ENCODE results near the gene CPLX1. TPM values are rescaled to one million over a fixed set of nuclear protein-coding genes. Genes with fewer than 3 reads are reported as not detected.

CPLX1 gene
- total RNA-seq, 2 experiments from 2014 or later = 0.39 to 0.53 TPM

DNA sequence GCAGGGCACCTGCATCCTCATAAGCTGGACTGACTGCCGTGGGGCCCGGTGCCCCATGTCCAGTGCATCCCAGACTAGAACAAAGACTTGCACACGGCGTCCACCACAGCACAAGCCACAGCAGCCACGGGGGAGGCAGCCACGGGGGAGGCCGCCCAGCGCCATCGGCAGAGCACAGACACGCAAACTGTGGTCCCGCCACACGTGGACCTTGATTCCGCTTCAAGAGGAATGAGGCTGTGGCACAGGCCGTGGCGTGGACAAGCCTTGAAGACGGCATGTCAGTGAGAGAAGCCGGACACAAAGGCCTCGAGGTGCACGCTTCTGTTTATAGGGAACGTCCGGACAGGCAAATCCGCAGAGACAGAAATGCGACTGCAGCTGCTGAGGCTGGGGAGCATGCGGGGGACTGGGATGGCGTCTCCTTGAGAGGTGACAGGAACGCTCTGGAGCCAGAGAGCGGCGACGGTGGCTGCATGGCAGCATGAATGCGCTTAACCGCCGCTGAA lies 10.1 kb upstream of the CPLX1 start:
- Mint-ChIP-seq H3K36me3 (ENCODE audit: low read depth) (peaks cover 19% of the 10 kb centered on the region), H3K4me1 (ENCODE audit: low read depth) (peaks cover 21% of the 10 kb centered on the region), H3K9me3 (ENCODE audit: insufficient read depth) (peaks cover 9% of the 10 kb centered on the region), H3K27ac (no peak overlapping the region), H3K4me3 (no peak overlapping the region), H3K27me3 (ENCODE audit: low read depth) (no peaks in the 10 kb centered on the region)
- no peak for ATAC-seq
- ChIA-PET POLR2A (no interaction called here), CTCF (no interaction called here)
- DNase-seq = no peak

DNA sequence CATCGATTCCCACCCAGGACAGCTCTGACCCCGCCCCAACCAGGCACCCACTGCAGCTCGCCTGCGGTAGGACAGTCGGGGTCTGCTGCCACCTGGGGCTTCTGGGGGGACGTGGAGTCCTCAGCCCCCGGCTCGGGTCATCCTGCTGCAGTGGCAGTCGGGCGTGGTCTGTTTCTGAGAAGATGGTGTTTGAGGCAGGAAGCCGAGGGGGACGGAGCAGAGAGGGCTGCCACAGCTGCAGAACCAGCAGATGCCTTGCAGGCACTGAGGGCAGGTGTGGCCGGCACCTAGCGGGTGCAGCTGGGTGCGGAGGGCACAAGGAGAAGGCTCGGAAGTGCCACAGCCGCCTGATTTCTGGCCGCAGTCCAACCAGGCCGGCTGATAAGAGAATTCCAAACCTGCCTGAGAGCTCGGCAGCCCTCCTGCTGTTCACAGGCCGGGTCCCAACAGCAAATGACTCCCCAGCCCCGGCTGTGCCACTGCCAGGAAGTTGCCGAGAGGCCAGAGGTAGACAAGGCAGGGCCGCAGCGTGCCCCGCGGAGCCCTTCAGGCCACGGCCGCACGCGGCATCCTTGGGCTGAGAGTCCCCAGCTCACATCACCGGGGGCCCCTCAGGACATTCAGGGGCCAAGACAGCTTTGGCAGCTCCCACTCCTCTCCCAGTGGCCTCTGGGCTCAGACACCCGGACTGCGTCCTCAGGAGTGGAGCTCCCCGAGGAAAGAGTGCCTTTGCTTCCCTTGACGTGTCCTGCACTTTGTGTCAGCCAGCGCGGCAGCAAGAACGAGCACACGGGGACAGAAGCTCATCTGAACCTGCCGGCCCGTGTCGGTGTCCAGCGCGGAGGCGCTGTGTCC lies 9.4 kb upstream of the CPLX1 start:
- DNase-seq (no peak), ATAC-seq (no peak)
- no peaks in the 10 kb centered on the region for H3K27me3 Mint-ChIP-seq (ENCODE audit: low read depth)
- H3K4me1 Mint-ChIP-seq (ENCODE audit: low read depth) = peaks cover 21% of the 10 kb centered on the region
- peaks cover 9% of the 10 kb centered on the region for H3K9me3 Mint-ChIP-seq (ENCODE audit: insufficient read depth)
- peaks cover 19% of the 10 kb centered on the region for H3K36me3 Mint-ChIP-seq (ENCODE audit: low read depth)
- ChIA-PET CTCF (no interaction called here), POLR2A (no interaction called here)
- no peak overlapping the region for H3K27ac Mint-ChIP-seq
- no peak overlapping the region for H3K4me3 Mint-ChIP-seq

DNA sequence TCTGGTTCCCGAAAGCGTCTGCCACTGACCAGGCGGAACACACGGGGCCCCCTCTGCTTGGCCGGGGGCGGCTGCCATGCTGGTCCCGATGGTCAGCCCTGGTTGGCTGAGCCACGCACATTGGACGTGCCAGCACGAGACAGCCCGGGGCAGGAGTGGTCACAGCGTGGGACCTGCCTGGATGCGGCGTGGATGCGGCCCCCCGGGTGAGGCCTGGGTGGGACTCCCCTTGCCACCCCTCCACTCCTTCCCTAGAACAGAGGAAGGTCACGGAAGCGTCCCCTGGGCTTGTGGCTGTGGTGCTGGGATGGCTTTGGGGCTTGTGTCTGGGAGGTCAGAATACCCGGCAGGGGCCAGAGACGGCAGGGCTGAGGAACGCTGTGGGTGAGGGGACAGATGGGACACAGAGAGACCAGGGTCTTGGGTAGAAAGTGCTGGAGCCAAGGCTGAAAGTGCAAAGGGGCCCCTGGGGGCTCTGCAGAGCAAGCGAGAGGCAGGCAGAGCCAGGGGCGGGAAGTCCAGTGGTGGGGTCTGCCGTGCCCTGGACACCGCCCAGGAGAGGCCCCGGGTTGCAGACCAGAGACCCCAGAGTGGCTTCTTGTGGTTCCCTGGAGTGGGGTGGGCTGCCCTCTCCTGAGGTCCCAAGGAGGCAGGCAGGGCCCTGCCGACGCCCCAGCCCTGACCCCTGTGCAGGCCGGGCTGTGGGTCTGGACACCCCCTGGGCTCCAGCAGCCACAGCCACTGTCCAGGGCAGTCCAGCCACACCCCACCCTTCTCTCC lies 8.6 kb upstream of the CPLX1 start:
- no peak for ATAC-seq
- Mint-ChIP-seq H3K4me1 (ENCODE audit: low read depth) (peaks cover 15% of the 10 kb centered on the region), H3K27me3 (ENCODE audit: low read depth) (no peaks in the 10 kb centered on the region), H3K36me3 (ENCODE audit: low read depth) (peaks cover 13% of the 10 kb centered on the region), H3K27ac (no peak overlapping the region), H3K9me3 (ENCODE audit: insufficient read depth) (peaks cover 3% of the 10 kb centered on the region), H3K4me3 (no peak overlapping the region)
- ChIA-PET POLR2A (no interaction called here), CTCF (no interaction called here)
- DNase-seq = no peak

DNA sequence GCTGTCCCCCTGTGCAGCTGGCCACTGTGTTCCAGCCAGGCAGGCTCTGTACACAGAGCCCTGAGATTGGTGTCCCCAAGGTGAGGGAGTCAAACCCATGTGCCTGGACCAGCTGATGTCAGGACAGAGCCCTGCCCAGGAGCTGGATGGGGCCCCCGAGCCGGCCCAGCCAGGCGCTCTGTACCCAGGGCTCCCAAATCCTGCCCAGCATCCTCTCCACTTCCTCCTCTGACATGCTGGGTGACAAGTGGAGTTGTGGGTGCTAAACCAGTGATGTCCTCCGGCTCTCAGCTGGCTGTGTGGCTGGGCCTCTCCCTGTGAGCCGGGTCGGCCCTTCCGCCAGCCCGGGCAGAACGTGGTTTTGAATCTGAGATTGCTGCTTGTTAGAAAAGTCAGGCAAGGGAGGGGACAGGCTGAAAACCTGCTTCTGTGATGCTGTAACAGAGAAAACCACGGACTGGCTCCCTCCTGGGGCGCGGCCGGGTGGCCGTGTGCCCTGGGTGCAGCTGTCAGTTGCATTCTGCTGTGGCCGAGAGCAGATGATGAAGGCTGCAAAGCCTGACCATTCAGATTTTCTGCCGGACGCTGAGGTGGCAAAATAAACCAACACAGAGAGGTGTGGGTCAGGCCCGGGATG lies 7.9 kb upstream of the CPLX1 start:
- Mint-ChIP-seq H3K4me1 (ENCODE audit: low read depth) (peaks cover 13% of the 10 kb centered on the region), H3K4me3 (no peak overlapping the region), H3K27ac (no peak overlapping the region), H3K36me3 (ENCODE audit: low read depth) (peaks cover 7% of the 10 kb centered on the region), H3K27me3 (ENCODE audit: low read depth) (no peaks in the 10 kb centered on the region), H3K9me3 (ENCODE audit: insufficient read depth) (no peaks in the 10 kb centered on the region)
- no peak for DNase-seq
- ChIA-PET CTCF (no interaction called here), POLR2A (no interaction called here)
- ATAC-seq = no peak

DNA sequence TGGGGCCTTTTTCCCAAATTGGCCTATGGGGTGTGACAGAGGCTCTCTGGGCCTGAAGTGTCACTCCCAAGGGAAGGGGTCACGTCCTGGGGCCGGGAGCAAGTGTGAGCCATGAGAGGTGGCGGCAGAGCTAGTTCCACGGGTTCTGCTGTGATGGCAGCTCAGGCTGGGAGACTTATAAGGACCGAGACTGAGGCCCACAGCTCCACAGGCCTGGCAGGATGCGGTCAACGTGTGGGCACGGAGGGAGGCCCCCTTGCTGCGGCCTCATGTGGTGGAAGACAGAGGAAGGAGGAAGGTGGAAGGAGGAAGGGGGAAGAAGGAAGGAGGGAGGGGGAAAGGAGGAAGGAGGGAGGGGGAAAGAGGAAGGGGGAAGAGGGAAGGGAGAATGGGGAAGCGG lies 7.2 kb upstream of the CPLX1 start:
- POLR2A ChIA-PET = no interaction called here
- Mint-ChIP-seq H3K27ac (peak overlapping the region; percentile 10), H3K9me3 (ENCODE audit: insufficient read depth) (no peaks in the 10 kb centered on the region), H3K27me3 (ENCODE audit: low read depth) (peaks cover 4% of the 10 kb centered on the region), H3K4me1 (ENCODE audit: low read depth) (peaks cover 13% of the 10 kb centered on the region), H3K36me3 (ENCODE audit: low read depth) (peaks cover 6% of the 10 kb centered on the region), H3K4me3 (no peak overlapping the region)
- CTCF ChIA-PET = interaction anchor here (0.6 kb wide), 1 partner anchor 19 kb away, joined by 3 read pairs; no protein-coding TSS in a partner anchor
- DNase-seq = peak; percentile 40
- peak; percentile 35 for ATAC-seq

DNA sequence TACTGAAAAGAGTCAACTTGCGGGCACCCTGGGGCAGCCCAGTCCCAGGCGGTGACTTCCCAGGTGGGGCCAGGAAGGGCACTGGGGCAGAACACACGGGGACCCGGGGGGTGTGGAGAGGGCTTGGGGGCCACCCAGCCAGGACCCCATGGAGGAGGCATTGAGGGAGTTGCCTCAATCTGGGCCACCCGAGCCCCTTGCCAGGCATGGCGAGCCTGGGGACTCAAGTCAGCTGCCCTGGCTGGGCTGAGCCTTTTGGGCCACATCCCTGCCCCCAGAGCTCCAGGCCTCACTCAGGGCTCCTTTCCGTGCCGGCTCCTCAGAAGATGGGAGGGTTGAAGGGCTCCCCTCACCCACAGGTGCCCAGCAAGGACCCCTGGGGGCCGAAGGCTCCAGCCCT lies 6.6 kb upstream of the CPLX1 start:
- no peak overlapping the region for H3K4me3 Mint-ChIP-seq
- peaks cover 13% of the 10 kb centered on the region for H3K4me1 Mint-ChIP-seq (ENCODE audit: low read depth)
- ChIA-PET POLR2A (no interaction called here), CTCF (interaction anchor here (0.6 kb wide), 1 partner anchor 19 kb away, joined by 3 read pairs; no protein-coding TSS in a partner anchor)
- DNase-seq = no peak
- no peaks in the 10 kb centered on the region for H3K9me3 Mint-ChIP-seq (ENCODE audit: insufficient read depth)
- H3K36me3 Mint-ChIP-seq (ENCODE audit: low read depth) = peaks cover 2% of the 10 kb centered on the region
- peaks cover 10% of the 10 kb centered on the region for H3K27me3 Mint-ChIP-seq (ENCODE audit: low read depth)
- H3K27ac Mint-ChIP-seq = no peak overlapping the region
- ATAC-seq = no peak

DNA sequence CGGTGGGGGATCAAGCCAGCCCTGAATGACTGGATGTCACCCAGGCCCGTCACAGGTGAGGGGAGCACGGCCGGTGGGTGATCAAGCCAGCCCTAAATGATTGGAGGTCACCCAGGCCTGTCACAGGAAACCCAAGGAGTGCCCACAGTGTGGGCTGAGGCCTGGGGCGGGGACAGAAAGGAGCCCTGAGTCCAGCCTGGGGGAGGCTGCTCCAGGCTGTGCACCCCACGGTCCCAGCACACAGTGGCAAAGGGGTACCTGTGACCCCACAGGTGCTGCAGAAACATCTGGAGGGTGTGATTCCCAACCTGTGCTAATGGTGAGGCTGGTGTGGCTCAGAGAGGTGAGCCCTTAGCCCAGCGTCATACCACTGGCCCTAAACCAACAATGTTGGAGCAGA lies 6.2 kb upstream of the CPLX1 start:
- no peak for ATAC-seq
- CTCF ChIA-PET = no interaction called here
- no peaks in the 10 kb centered on the region for H3K9me3 Mint-ChIP-seq (ENCODE audit: insufficient read depth)

DNA sequence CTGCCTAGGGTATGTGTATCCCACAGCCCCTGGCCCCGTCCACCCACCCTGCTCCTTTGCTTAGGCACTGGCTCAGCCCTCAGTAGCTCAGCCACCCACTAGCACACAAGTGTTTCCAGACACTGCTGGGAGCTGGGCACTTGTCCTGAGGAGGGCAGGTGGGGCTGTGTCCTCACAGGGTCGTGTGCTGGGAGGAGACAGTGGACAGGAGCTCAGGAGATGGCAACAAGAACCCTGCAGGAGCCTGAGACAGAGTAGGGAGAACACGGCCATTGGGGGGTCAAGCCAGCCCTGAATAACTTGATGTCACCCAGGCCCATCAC lies 5.5 kb upstream of the CPLX1 start:
- no peak overlapping the region for H3K4me3 Mint-ChIP-seq
- POLR2A ChIA-PET = no interaction called here

More for the DNA sequence above, 6.2 kb upstream of the CPLX1 start:
- H3K4me1 Mint-ChIP-seq (ENCODE audit: low read depth) = peaks cover 13% of the 10 kb centered on the region
- H3K27me3 Mint-ChIP-seq (ENCODE audit: low read depth) = peaks cover 14% of the 10 kb centered on the region
- H3K36me3 Mint-ChIP-seq (ENCODE audit: low read depth) = peaks cover 2% of the 10 kb centered on the region
- POLR2A ChIA-PET = no interaction called here
- no peak for DNase-seq
- H3K27ac Mint-ChIP-seq = no peak overlapping the region
- H3K4me3 Mint-ChIP-seq = no peak overlapping the region

DNA sequence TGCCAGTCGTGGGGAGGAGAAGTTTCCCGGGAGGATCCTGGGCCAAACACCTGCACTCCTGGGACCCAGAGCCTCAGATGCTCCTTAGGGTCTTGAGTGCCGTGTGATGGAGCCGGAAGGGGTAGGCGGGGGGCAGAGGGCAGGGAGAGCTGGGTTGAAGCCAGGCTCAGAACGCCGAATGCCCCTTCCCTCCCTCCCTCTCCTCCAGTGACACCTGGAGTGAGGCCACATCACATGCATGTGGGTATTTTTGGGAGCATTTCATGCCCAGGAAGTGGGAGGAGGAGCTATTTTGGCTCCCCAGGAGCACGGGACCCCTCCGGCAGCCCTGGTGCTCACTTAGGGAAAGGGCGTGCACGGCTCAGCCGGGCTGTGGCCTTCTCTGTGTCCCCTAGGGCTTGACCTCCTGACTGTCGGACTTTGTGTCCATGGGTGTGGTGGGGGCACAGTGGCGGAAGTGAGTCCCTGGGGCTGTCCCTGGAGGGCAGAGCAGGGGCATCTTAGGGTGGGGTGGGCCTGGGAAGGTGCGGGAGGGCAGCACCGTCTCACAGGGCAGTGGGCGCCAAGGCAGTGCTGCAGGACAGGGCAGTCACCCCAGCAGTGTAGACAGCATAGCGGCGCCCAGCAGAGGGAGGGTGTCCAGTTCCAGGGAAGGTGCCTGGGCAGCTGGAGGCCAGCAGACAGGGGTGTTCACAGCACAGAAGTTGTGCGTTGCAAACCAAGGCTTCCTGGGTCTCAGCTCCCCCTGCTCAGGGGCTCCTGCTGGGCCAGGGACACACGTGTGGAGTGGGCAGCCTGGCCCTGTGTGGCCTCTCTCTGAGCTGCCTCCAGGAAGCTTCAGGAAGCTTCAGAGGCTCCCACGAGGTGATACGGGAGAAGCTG lies 4.9 kb upstream of the CPLX1 start:
- Mint-ChIP-seq H3K27me3 (ENCODE audit: low read depth) (peaks cover 15% of the 10 kb centered on the region), H3K4me3 (no peak overlapping the region), H3K36me3 (ENCODE audit: low read depth) (peaks cover under 1% of the 10 kb centered on the region), H3K27ac (no peak overlapping the region), H3K9me3 (ENCODE audit: insufficient read depth) (no peaks in the 10 kb centered on the region), H3K4me1 (ENCODE audit: low read depth) (peaks cover 13% of the 10 kb centered on the region)
- POLR2A ChIA-PET = no interaction called here
- CTCF ChIA-PET = no interaction called here
- DNase-seq (no peak), ATAC-seq (no peak)

More for the DNA sequence above, 5.5 kb upstream of the CPLX1 start:
- CTCF ChIA-PET = no interaction called here
- Mint-ChIP-seq H3K27me3 (ENCODE audit: low read depth) (peaks cover 15% of the 10 kb centered on the region), H3K27ac (no peak overlapping the region), H3K36me3 (ENCODE audit: low read depth) (peaks cover 2% of the 10 kb centered on the region), H3K9me3 (ENCODE audit: insufficient read depth) (no peaks in the 10 kb centered on the region), H3K4me1 (ENCODE audit: low read depth) (peaks cover 13% of the 10 kb centered on the region)
- DNase-seq (no peak), ATAC-seq (no peak)

DNA sequence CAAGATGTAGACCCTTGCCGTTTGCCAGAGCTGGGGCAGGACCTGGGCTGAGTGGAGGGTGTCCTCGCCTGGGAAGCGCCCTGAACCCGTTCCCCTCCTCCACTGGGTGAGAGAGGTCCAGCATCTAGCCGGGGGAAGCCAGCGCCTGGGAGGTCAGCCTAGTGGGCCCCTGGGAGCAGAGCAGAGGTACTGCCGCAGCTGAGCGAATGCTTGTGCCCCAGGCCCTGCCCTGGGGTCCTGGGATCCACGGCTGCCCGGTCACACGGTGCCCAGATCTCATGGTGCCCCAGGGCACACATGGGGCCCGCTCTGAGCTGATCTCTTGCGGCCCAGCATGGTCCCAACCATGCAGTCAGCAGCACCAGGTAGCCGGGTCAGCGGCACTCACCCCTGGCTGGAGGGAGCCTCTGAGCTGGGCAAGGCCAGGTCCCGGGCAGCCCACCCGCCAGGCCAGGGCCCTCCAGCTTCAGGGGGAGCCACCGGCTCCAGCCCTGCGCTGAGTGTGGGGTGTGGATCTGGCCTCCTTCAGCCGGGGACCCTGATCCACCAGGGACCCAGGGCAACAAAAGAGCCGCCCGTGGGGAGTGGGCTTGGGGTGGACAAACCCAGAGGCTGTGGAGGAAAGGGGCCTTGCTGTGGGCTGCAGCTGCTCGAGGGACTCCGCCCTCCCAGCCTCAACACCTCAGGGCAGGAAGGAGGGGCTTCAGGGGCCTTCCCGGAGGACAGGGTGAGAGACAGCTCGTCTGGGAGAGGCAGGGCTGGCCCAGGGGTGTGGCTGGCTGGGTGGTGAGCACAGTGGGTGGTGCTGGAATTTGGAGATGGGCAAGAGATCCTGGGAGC lies 4.1 kb upstream of the CPLX1 start:
- DNase-seq (no peak), ATAC-seq (no peak)
- H3K4me1 Mint-ChIP-seq (ENCODE audit: low read depth) = peaks cover 13% of the 10 kb centered on the region
- H3K4me3 Mint-ChIP-seq = no peak overlapping the region
- H3K27ac Mint-ChIP-seq = no peak overlapping the region
- H3K9me3 Mint-ChIP-seq (ENCODE audit: insufficient read depth) = no peaks in the 10 kb centered on the region
- no peaks in the 10 kb centered on the region for H3K36me3 Mint-ChIP-seq (ENCODE audit: low read depth)
- peaks cover 15% of the 10 kb centered on the region for H3K27me3 Mint-ChIP-seq (ENCODE audit: low read depth)
- POLR2A ChIA-PET = no interaction called here
- CTCF ChIA-PET = no interaction called here

DNA sequence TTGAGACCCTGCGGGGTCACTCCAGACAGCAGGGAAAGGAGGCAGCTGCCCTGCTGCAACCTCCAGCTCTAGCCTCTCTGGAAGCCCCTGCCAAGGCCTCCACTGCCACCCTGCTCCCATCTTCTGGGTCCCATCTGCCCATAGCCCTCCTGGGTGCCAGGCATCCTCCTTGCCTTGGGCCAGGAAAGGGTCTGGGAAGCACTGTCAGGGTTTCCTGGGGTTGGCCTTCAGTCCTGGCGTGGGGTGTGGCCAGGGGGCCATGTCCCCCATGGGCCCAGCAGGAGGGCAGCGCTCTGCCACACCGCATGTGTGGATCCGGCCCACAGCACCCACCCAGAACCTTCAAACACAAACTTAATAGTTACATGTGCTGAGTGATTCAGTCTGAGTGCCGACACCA lies 3.4 kb upstream of the CPLX1 start:
- ATAC-seq = no peak
- CTCF ChIA-PET = interaction anchor here (1.4 kb wide), 1 partner anchor 158 kb away, joined by 3 read pairs; the partner anchor contains the start of gene IDUA

More for the DNA sequence above, 3.4 kb upstream of the CPLX1 start:
- H3K9me3 Mint-ChIP-seq (ENCODE audit: insufficient read depth) = no peaks in the 10 kb centered on the region
- peaks cover 17% of the 10 kb centered on the region for H3K27me3 Mint-ChIP-seq (ENCODE audit: low read depth)
- no peak for DNase-seq
- no peak overlapping the region for H3K27ac Mint-ChIP-seq
- H3K4me3 Mint-ChIP-seq = no peak overlapping the region
- no peaks in the 10 kb centered on the region for H3K36me3 Mint-ChIP-seq (ENCODE audit: low read depth)
- POLR2A ChIA-PET = no interaction called here
- peaks cover 15% of the 10 kb centered on the region for H3K4me1 Mint-ChIP-seq (ENCODE audit: low read depth)
